GM18499 (cell line): ENCODE measurements around the gene CDKN2D.
"Not testable (repeated sequence)": the region's sequence is repeated elsewhere in the genome, so short reads cannot be mapped to it uniquely, and the experiment has no call there.

Source experiments
- ATAC-seq: cut with Tn5 transposase; IDR thresholded peaks from one replicate; pipeline ENCODE4 v1.9.1; 2021; ENCODE audit warnings: moderate number of reproducible peaks; ENCODE audit not compliant: insufficient read depth, unreplicated experiment

The CDKN2D gene

GRCh38 chr19:10553087-10553667 lies 15.6 kb downstream of the CDKN2D start:
- no peak for ATAC-seq

DNA sequence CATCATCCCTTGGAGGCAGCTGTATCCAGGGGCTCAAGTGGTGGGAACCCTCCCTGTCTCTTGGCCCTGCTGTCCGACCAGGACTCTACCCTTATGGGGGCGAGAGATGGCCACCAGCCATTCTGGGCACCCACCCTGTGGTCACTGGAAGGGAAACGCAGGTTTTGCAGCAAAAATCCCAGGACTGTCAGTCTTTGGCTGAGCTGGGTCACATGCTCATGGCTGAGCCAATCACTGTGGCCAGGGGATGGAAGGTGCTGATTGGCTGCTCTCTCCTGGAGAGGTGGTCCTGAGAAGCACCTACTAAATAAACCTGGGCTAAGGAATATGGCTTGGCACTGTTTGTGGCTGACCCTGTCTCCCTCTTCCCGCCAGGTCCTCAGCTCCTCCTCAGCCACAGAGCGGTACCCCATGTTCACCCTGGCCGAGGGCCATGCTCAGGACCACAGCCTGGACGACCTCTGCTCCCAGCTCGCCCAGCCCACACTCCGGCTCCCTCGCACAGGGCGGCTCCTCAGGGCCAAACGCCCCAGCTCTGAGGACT lies 16.2 kb downstream of the CDKN2D start:
- no peak for ATAC-seq

GRCh38 chr19:10551698-10552301 lies 17.0 kb downstream of the CDKN2D start:
- ATAC-seq = no peak

- ATAC-seq = not testable (repeated sequence)
Measured at GRCh38 chr19:10551006-10551405, 17.8 kb downstream of the CDKN2D start.

DNA sequence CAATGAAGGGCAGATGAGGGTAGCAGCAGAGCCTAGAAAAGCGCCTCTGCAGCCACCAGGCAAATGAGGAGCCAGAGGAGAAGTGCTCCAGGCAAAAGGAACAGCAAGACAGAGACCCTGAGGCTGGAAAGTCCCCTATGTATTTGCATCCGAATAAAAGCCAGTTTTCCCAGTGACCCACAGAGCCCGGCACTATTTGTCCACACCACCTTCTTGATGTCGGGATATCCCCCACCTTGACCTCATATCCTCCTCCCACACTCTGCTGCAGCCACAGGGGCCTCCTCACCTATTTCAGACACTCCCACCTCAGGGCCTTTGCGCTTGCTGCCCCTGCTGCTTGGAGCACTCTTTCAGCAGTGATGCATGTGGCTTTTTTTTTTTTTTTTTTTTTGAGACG lies 18.4 kb downstream of the CDKN2D start:
- no peak for ATAC-seq

GRCh38 chr19:10549733-10550132 lies 19.0 kb downstream of the CDKN2D start:
- ATAC-seq = no peak

GRCh38 chr19:10548746-10549276 lies 20.0 kb downstream of the CDKN2D start:
- no peak for ATAC-seq

- ATAC-seq = no peak
Measured at GRCh38 chr19:10546817-10547216, 22.0 kb downstream of the CDKN2D start.

DNA sequence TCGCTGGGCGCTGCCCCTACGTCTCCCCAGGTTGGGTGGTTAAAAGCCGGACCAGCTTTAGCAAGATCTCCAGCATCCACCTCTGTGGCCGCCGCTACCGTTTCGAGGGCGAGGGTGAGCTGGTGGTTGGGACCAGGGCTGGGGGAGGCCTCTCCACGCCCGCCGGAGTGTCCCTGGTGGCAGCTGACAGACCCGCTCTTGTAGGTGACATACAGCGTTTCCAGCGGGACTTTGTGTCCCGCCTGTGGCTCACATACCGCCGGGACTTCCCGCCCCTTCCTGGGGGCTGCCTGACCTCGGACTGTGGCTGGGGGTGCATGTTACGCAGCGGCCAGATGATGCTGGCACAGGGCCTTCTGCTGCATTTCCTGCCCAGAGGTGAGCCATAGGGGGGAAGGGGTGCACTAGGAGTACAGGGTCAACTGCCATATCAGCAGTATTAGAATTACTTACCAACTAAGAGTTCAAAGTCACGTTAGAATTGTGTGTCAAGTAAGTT lies 24.0 kb downstream of the CDKN2D start:
- ATAC-seq = no peak

DNA sequence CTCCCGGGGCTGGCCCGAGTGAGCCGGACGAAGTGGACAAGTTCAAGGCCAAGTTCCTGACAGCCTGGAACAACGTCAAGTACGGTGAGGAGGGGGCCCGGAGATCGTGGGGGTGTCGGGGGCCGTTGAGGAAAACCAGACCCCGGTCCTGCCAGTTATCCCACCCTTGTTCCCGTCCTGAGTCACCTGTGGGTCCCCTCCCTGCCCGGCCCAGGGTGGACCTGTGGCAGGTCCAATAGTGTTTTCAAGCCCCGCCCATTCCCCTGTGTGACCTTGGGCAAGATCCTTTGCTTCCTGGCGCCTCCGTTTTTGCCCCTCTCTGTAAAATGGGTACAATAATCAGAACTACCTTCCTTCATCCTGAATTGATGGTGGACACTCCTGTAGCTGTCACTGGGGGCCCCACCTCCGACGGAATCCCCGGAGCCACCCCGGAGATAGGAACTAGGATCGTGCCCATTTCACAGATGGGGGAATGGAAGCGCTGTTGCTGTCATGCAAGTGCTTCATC lies 24.5 kb downstream of the CDKN2D start:
- ATAC-seq = no peak

DNA sequence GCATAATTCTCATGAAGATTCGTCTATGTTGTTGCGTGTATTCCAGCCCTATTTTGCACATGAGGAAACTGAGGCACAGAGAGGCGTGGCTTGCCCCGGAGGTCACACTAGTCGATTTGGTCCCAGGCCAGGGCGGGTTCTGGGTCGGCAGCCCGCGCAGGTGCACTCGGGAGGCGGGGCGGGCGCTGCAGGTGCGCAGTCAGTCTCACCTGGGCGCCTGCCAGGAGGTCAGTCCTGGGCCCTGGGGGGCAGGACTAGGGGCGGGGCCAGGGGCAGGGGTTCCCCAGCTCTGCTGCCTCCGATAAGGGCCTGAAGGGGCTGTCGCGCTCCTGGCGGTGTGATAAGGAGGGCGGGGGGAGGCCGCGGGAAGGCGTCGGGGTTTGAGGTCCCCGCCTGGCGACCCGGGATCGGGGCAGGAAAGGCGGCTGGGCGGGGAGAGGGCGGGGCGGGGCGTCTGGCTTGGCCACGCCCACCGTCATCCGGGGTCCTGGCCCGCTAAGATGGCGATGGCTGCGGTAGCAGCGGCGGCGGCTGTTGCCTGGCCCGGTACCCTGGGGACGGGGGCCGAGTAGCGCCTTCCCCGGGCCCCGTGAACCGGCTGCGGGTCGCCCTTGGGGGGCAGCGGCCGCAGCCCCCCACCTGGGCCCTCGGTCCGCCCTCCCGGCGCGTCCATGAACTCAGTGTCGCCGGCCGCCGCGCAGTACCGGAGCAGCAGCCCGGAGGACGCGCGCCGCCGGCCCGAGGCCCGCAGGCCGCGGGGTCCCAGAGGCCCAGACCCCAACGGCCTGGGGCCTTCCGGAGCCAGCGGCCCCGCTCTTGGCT lies 25.1 kb downstream of the CDKN2D start, which contains the start of gene ATG4D:
Gene ATG4D, plus strand, starts transcription at position 485 of the 822 bp plus-strand sequence. Its CDS starts 187 bp downstream, at position 672.
- ATAC-seq = no peak

DNA sequence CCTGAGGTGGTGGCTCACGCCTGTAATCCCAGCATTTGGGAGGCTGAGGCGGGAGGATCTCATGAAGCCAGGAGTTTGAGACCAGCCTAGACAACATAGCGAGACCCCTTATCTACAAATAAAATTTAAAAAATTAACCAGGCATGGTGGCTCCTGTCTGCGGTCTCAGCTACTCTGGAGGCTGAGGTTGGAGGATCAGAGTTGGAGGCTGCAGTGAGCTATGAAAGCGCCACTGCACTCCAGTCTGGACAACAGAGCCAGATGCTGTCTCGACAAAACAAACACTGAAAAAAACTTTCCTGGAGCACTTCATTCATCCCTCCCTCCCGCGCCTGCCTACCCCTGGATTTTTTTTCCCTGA lies 25.7 kb downstream of the CDKN2D start:
- no peak for ATAC-seq

DNA sequence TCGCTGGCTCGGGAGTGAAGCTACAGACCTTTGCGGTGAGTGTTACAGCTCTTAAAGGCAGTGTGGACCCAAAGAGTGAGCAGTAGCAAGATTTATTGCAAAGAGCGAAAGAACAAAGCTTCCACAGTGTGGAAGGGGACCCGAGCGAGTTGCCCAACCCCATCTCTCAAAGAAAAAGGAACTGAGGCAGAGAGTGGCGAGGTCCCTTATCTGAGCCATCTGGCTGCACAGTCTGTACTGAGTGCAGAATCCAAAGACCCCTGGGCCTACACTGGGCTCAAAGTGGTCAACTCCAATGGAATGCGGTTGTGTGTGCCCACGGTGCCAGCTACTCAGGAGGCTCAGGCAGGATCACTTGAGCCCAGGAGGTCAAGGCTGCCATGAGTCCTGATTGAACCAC lies 29.8 kb downstream of the CDKN2D start:
- ATAC-seq = not testable (repeated sequence)

- no peak for ATAC-seq
Measured at GRCh38 chr19:10538204-10538983, 30.4 kb downstream of the CDKN2D start.

DNA sequence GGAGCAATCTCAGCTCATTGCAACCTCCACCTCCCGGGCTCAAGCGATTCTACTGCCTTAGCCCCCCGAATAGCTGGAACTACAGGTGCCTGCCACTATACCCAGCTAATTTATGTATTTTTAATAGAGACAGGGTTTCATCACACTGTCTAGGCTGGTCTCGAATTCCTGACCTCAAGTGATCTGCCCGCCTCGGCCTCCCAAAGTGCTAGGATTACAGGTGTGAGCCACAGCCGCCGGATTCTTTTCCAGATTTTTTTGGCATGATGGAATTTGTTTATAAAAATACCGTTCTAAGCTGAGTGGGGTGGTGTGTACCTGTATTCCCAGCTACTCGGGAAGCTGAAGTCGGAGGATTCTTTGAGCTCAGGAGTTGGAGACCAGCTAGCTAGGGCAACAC lies 31.1 kb downstream of the CDKN2D start:
- no peak for ATAC-seq

DNA sequence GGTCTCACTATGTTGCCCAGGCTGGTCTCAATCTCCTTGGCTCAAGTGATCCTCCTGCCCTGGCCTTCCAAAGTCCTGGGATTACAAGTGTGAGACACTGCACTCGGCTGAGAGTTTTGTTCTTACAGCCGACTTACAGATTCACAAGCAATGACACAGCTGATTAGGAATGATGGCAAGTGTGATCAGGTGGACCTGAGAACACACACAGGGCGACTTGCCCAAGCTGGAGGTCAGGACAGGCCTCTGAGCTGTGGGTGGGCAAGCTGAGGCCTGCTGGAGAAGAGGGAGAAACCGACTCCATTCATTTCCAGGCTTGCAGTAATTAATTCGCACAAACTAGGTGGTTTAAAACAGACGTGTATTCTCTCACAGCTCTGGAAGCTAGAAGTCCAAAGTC lies 33.2 kb downstream of the CDKN2D start:
- no peak for ATAC-seq

- ATAC-seq = no peak
Measured at GRCh38 chr19:10533646-10534386, 35.0 kb downstream of the CDKN2D start.

- no peak for ATAC-seq
Measured at GRCh38 chr19:10532457-10532856, 36.3 kb downstream of the CDKN2D start.

- not testable (repeated sequence) for ATAC-seq
Measured at GRCh38 chr19:10526887-10527286, 41.9 kb downstream of the CDKN2D start.
